ENCODE measurements around the gene CCDC102A.

DNA sequence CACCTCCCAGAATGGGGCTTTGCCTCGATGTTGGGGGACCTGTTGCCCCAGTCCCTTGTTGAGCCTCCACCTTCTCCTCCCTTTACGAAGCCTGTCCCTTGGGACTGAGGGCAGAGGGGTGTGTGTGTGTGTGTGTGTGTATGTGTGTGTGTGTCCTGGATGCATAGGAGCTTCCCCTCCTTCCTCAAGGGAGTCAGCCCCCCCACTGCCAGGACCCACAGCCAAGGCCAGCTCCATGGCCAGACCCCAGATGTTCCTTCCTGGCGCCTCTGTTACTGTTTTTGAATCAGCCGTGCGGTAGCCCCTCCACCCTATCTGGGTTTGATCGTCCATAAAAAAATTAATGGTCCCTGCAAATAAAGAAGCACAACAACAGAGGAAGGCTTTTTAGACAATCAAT lies 32.4 kb downstream of the CCDC102A start:
- TF ChIP-seq, protein P1, sequence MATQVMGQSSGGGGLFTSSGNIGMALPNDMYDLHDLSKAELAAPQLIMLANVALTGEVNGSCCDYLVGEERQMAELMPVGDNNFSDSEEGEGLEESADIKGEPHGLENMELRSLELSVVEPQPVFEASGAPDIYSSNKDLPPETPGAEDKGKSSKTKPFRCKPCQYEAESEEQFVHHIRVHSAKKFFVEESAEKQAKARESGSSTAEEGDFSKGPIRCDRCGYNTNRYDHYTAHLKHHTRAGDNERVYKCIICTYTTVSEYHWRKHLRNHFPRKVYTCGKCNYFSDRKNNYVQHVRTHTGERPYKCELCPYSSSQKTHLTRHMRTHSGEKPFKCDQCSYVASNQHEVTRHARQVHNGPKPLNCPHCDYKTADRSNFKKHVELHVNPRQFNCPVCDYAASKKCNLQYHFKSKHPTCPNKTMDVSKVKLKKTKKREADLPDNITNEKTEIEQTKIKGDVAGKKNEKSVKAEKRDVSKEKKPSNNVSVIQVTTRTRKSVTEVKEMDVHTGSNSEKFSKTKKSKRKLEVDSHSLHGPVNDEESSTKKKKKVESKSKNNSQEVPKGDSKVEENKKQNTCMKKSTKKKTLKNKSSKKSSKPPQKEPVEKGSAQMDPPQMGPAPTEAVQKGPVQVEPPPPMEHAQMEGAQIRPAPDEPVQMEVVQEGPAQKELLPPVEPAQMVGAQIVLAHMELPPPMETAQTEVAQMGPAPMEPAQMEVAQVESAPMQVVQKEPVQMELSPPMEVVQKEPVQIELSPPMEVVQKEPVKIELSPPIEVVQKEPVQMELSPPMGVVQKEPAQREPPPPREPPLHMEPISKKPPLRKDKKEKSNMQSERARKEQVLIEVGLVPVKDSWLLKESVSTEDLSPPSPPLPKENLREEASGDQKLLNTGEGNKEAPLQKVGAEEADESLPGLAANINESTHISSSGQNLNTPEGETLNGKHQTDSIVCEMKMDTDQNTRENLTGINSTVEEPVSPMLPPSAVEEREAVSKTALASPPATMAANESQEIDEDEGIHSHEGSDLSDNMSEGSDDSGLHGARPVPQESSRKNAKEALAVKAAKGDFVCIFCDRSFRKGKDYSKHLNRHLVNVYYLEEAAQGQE (IDR thresholded peaks at IDR 0.05; ENCODE audit: borderline replicate concordance) = no peak
- TF ChIP-seq, protein P1 (CRISPR knock-in tag; IDR thresholded peaks at IDR 0.05; ENCODE audit: low read depth) = no peak
- no peak for TF ChIP-seq SOX6 (IDR thresholded peaks at IDR 0.05)

All from K562 (cell line).